ENCODE data around the gene ACSS3. TPM values are rescaled to one million over a fixed set of nuclear protein-coding genes. Genes with fewer than 3 reads are reported as not detected.
"Not testable (repeated sequence)": the region's sequence is repeated elsewhere in the genome, so short reads cannot be mapped to it uniquely, and the experiment has no call there.

Gene ACSS3
- total and polyA plus RNA-seq, 5 experiments from 2014 or later, result not detected

GRCh38 chr12:81205416-81205815 lies 127.5 kb downstream of the ACSS3 start:
- Mint-ChIP-seq H3K9me3 (peaks cover 0 to 11% (median 4%) of the 10 kb centered on the region in 9 donors), H3K27me3 (no peaks in the 10 kb centered on the region), H3K27ac (no peak overlapping the region), H3K4me3 (no peak overlapping the region), H3K4me1 (no peaks in the 10 kb centered on the region), H3K36me3 (no peaks in the 10 kb centered on the region)
- DNase-seq (no peak), ATAC-seq (no peak)
- POLR2A ChIA-PET, result no interaction called here

GRCh38 chr12:81206429-81206828 lies 128.6 kb downstream of the ACSS3 start:
- Mint-ChIP-seq H3K27ac (no peak overlapping the region), H3K9me3 (peaks cover 0 to 11% (median 4%) of the 10 kb centered on the region in 9 donors), H3K27me3 (no peaks in the 10 kb centered on the region), H3K36me3 (no peaks in the 10 kb centered on the region), H3K4me3 (no peak overlapping the region), H3K4me1 (no peaks in the 10 kb centered on the region)
- DNase-seq, result no peak
- POLR2A ChIA-PET, result no interaction called here
- ATAC-seq, result no peak

DNA sequence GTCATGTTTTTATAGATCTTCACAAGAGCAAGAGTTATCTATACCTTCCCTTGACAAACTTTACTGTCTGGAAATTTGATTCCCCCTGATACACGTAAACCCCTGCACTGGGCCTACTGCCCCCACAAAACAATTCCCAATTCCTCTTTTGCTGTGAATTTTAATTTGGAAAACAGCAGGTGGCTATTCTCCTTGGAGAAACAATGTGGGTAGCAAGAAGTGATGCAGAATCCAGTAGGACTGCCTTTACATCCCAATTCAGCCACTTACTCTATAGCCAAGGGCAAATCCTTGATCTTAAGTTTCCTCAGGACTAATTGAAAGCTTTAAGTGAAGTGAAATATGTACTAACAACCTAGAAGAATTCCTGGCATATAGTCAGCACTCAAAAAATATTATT lies 129.3 kb downstream of the ACSS3 start:
- no peaks in the 10 kb centered on the region for H3K36me3 Mint-ChIP-seq
- H3K27ac Mint-ChIP-seq, result no peak overlapping the region
- no peaks in the 10 kb centered on the region for H3K4me1 Mint-ChIP-seq
- H3K4me3 Mint-ChIP-seq, result no peak overlapping the region
- DNase-seq (no peak), ATAC-seq (no peak)
- peaks cover 0 to 17% (median 3%) of the 10 kb centered on the region in 9 donors for H3K9me3 Mint-ChIP-seq
- H3K27me3 Mint-ChIP-seq, result no peaks in the 10 kb centered on the region
- POLR2A ChIA-PET, result no interaction called here

DNA sequence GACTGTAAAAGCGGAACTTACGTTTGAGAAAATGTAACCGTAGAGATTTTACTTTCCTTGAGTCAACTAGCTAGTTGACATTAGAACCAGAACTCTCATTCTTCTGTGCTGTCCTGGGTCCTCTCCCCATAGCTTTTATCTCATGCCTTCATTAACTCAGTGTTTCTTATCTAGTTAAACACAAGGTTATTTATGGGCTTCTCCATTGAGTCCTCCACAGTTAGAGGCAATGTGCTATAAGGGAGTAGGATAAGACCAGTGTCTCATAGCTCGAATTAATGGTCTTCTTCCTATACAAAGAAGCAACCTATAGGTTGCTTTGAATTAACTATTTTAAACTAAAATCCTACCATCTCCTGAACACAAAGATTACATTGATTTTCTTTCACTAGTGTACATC lies 129.8 kb downstream of the ACSS3 start:
- Mint-ChIP-seq H3K4me1 (no peaks in the 10 kb centered on the region), H3K27ac (no peak overlapping the region), H3K36me3 (no peaks in the 10 kb centered on the region), H3K9me3 (peaks cover 0 to 20% (median 3%) of the 10 kb centered on the region in 9 donors), H3K4me3 (no peak overlapping the region), H3K27me3 (no peaks in the 10 kb centered on the region)
- ATAC-seq (no peak), DNase-seq (no peak)
- POLR2A ChIA-PET, result no interaction called here

DNA sequence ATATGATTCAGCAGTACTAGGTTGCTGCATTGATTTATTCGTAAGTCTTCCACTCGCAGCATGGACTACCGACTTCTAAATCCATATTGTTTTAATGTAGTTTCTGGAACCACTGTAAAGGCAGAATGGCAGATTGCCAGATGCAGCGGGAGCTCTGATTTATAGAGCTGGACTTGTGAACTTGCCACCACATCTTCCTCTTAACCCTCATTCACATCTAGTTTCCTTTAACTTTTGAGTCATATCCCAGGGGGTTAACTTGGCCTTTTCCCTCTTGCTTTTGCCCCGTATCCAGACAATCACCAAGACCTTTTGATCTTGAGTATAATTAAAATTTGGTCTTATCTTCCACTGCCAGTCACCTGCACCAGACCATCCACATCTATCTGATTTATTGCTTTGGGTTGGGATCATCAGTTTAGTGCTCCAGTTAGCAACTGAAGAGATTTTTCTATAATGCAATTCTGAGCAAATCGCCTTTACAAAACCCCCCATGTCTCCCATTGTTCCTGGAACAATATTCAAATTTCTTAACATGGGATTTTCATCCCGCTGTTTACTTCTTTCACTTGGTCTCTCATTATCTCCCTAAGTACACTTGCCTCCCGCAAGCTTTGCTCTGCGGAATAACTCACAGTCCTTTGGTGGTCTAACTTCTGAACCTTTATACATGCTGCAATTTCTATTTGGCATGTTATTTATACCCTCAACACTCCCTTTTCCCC lies 130.5 kb downstream of the ACSS3 start:
- H3K4me3 Mint-ChIP-seq, result no peak overlapping the region
- H3K9me3 Mint-ChIP-seq, result peaks cover 0 to 20% (median 3%) of the 10 kb centered on the region in 9 donors
- H3K4me1 Mint-ChIP-seq, result no peaks in the 10 kb centered on the region
- DNase-seq (no peak), ATAC-seq (no peak)
- H3K27ac Mint-ChIP-seq, result no peak overlapping the region
- POLR2A ChIA-PET, result no interaction called here
- no peaks in the 10 kb centered on the region for H3K27me3 Mint-ChIP-seq
- no peaks in the 10 kb centered on the region for H3K36me3 Mint-ChIP-seq

DNA sequence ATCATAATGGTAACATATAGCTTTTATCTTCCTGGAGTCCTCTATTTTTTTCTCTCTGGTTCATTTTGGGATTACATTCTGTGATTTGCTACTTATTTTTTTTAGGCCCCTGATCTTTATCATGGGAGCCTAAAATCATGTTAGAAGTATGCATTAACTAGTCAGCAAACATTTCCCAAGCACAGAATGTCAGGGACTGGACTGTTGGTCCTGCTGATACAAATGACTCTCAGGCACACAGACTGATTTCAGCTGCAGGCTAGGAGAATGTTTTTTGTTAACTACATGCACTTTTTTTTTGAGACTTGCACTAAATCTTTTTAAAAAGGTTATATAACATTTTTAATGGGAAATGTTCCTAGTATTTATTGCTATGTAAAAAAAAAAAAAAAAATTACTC lies 131.1 kb downstream of the ACSS3 start:
- Mint-ChIP-seq H3K36me3 (no peaks in the 10 kb centered on the region), H3K9me3 (peaks cover 0 to 20% (median 5%) of the 10 kb centered on the region in 9 donors), H3K4me1 (no peaks in the 10 kb centered on the region), H3K27me3 (no peaks in the 10 kb centered on the region), H3K4me3 (no peak overlapping the region), H3K27ac (no peak overlapping the region)
- POLR2A ChIA-PET, result no interaction called here
- ATAC-seq, result no peak
- DNase-seq, result no peak

- DNase-seq, H3K27ac Mint-ChIP-seq, H3K27me3 Mint-ChIP-seq, H3K36me3 Mint-ChIP-seq, ATAC-seq, H3K4me1 Mint-ChIP-seq, POLR2A ChIA-PET, H3K4me3 Mint-ChIP-seq: not testable (repeated sequence)
- H3K9me3 Mint-ChIP-seq, result peaks cover 0 to 21% (median 5%) of the 10 kb centered on the region in 9 donors
Measured at GRCh38 chr12:81209772-81210225, 131.9 kb downstream of the ACSS3 start.

GRCh38 chr12:81211306-81211705 lies 133.4 kb downstream of the ACSS3 start:
- H3K27me3 Mint-ChIP-seq, result no peaks in the 10 kb centered on the region
- no peak for ATAC-seq
- H3K36me3 Mint-ChIP-seq, result no peaks in the 10 kb centered on the region

DNA sequence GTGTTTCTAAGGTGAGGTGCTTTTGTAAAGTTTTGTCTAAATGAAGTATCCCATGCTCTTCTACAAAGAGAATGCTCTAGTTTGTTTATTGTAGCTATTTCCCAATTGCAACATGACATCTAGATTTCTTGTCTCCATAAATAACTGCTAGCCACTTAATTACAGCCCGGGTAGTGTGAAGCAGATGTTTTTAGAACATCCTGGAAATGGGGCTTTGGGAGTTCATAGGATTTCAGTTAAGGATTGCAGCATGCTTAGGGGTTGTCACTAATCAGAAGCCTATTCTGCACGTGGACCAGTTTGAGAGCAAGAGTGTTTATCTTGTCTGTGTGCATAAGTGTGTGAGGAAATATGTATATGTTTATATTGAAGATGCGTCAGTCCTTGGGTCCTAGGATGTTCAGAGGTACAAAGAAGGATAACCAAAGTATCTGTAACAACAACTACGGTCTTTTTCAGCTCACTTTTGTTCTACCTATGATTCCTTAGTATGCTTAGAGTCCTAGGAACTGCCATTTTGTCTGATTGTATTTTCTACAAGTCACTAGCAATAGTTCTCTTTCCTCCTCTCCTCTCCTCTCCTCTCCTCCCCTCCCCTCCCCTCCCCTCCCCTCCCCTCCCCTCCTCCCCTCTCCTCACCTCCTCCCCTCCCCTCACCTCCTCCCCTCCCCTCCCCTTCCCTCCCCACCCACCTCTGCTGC lies 135.3 kb downstream of the ACSS3 start:
- H3K4me3 Mint-ChIP-seq, result no peak overlapping the region
- no peaks in the 10 kb centered on the region for H3K4me1 Mint-ChIP-seq
- POLR2A ChIA-PET, result no interaction called here
- DNase-seq (no peak), ATAC-seq (no peak)
- H3K9me3 Mint-ChIP-seq, result peaks cover 0 to 21% (median 4%) of the 10 kb centered on the region in 9 donors
- no peaks in the 10 kb centered on the region for H3K36me3 Mint-ChIP-seq
- no peak overlapping the region for H3K27ac Mint-ChIP-seq
- no peaks in the 10 kb centered on the region for H3K27me3 Mint-ChIP-seq

More at GRCh38 chr12:81211306-81211705, 133.4 kb downstream of the ACSS3 start:
- Mint-ChIP-seq H3K9me3 (peaks cover 0 to 21% (median 5%) of the 10 kb centered on the region in 9 donors), H3K27ac (no peak overlapping the region), H3K4me1 (no peaks in the 10 kb centered on the region), H3K4me3 (no peak overlapping the region)
- no peak for DNase-seq
- POLR2A ChIA-PET, result no interaction called here

GRCh38 chr12:81216739-81217138 lies 138.9 kb downstream of the ACSS3 start:
- ATAC-seq (no peak), DNase-seq (no peak)
- Mint-ChIP-seq H3K36me3 (no peaks in the 10 kb centered on the region), H3K27ac (no peak overlapping the region), H3K4me1 (no peaks in the 10 kb centered on the region), H3K4me3 (no peak overlapping the region), H3K27me3 (no peaks in the 10 kb centered on the region), H3K9me3 (peaks cover 0 to 17% (median 4%) of the 10 kb centered on the region in 9 donors)
- POLR2A ChIA-PET, result no interaction called here

DNA sequence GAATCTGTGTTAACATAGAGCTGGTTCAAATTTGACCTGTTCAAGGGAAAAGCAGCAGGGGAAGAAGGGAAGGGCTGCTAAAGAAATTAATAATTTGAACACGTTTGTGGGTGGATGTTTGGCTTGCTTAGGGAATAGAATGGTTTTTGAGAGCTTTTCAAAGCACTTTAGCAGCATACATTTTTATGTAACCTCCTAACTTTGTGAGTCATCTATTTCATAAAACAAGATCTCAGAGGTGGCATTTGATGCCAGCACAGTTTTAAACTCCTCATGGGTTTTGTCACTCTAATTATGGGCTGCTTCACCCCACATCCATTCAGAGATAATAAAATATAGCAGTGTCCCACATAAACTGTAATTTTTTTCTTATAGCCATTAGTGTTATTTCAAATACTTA lies 143.8 kb downstream of the ACSS3 start:
- POLR2A ChIA-PET, result no interaction called here
- H3K27me3 Mint-ChIP-seq, result no peaks in the 10 kb centered on the region
- peaks cover 0 to 21% (median 1%) of the 10 kb centered on the region in 9 donors for H3K9me3 Mint-ChIP-seq
- ATAC-seq (no peak), DNase-seq (no peak)
- no peaks in the 10 kb centered on the region for H3K36me3 Mint-ChIP-seq
- H3K4me3 Mint-ChIP-seq, result no peak overlapping the region
- no peaks in the 10 kb centered on the region for H3K4me1 Mint-ChIP-seq
- no peak overlapping the region for H3K27ac Mint-ChIP-seq

GRCh38 chr12:81222846-81223592 lies 145.1 kb downstream of the ACSS3 start:
- Mint-ChIP-seq H3K27ac (no peak overlapping the region), H3K27me3 (no peaks in the 10 kb centered on the region), H3K4me1 (no peaks in the 10 kb centered on the region), H3K9me3 (peaks cover 0 to 21% (median 2%) of the 10 kb centered on the region in 9 donors), H3K36me3 (no peaks in the 10 kb centered on the region), H3K4me3 (no peak overlapping the region)
- POLR2A ChIA-PET, result no interaction called here
- no peak for ATAC-seq
- no peak for DNase-seq

GRCh38 chr12:81224626-81225025 lies 146.7 kb downstream of the ACSS3 start:
- POLR2A ChIA-PET, result no interaction called here

More at GRCh38 chr12:81224626-81225025, 146.7 kb downstream of the ACSS3 start:
- no peak for DNase-seq
- ATAC-seq, result no peak
- no peaks in the 10 kb centered on the region for H3K27me3 Mint-ChIP-seq
- H3K36me3 Mint-ChIP-seq, result no peaks in the 10 kb centered on the region
- H3K9me3 Mint-ChIP-seq, result peaks cover 0 to 21% (median 2%) of the 10 kb centered on the region in 9 donors
- H3K27ac Mint-ChIP-seq, result no peak overlapping the region
- no peaks in the 10 kb centered on the region for H3K4me1 Mint-ChIP-seq
- H3K4me3 Mint-ChIP-seq, result no peak overlapping the region

Data from naive thymus-derived CD8-positive, alpha-beta T cell (primary cell).